Ishikawa (cell line): Measurements from ENCODE around the gene UACA.

Experiments used
- CEBPB ChIP-seq: IDR thresholded peaks from 2 replicates; pipeline ENCODE4 v1.6.1; 2012
- CREB1 ChIP-seq: IDR thresholded peaks from 2 replicates; pipeline ENCODE4 v1.6.1; 2012; ENCODE audit warnings: low read depth
- EGR1 ChIP-seq: IDR thresholded peaks from 2 replicates; pipeline ENCODE4 v1.6.1; 2012
- EP300 ChIP-seq: IDR thresholded peaks from 2 replicates; pipeline ENCODE4 v1.6.1; 2012; ENCODE audit warnings: borderline replicate concordance
- MAX ChIP-seq: IDR thresholded peaks from 2 replicates; pipeline ENCODE4 v1.6.1; 2012
- NFIC ChIP-seq: IDR thresholded peaks from 2 replicates; pipeline ENCODE4 v1.6.1; 2012
- RAD21 ChIP-seq: IDR thresholded peaks from 2 replicates; pipeline ENCODE4 v1.6.1; 2012; ENCODE audit warnings: low read depth
- REST ChIP-seq: IDR thresholded peaks from 2 replicates; pipeline ENCODE4 v1.6.1; 2012; ENCODE audit warnings: low read depth, mild to moderate bottlenecking
- TAF1 ChIP-seq: IDR thresholded peaks from 2 replicates; pipeline ENCODE4 v1.6.1; 2012; ENCODE audit warnings: low read depth, mild to moderate bottlenecking
- TCF12 ChIP-seq: IDR thresholded peaks from 2 replicates; pipeline ENCODE4 v1.6.1; 2012; ENCODE audit warnings: low read depth
- TEAD4 ChIP-seq: IDR thresholded peaks from 2 replicates; pipeline ENCODE4 v1.6.1; 2012
- USF1 ChIP-seq: IDR thresholded peaks from 2 replicates; pipeline ENCODE4 v1.6.1; 2012
- YY1 ChIP-seq: IDR thresholded peaks from 2 replicates; pipeline ENCODE4 v1.6.1; 2012; ENCODE audit warnings: low read depth
- ZBTB7A ChIP-seq: IDR thresholded peaks from 2 replicates; pipeline ENCODE4 v1.6.1; 2012; ENCODE audit warnings: low read depth

- TF ChIP-seq TAF1, result no peak
- TF ChIP-seq CEBPB, result no peak
- TF ChIP-seq EP300, result no peak
- TF ChIP-seq EGR1, result no peak
- TF ChIP-seq YY1, result no peak
- TF ChIP-seq ZBTB7A, result no peak
- no peak for TF ChIP-seq REST
- TF ChIP-seq CREB1, result no peak
- TF ChIP-seq MAX, result no peak
- TF ChIP-seq TCF12, result no peak
- no peak for TF ChIP-seq USF1
- TF ChIP-seq RAD21, result no peak
- no peak for TF ChIP-seq NFIC
- no peak for TF ChIP-seq TEAD4
Measured at GRCh38 chr15:70610541-70610940, 152.8 kb downstream of the UACA start.
